ENCODE results near the gene CGB3. TPM values are rescaled to one million over a fixed set of nuclear protein-coding genes. Genes with fewer than 3 reads are reported as not detected.

Gene CGB3
- total RNA-seq, 4 donors from 2014 or later = not detected

DNA sequence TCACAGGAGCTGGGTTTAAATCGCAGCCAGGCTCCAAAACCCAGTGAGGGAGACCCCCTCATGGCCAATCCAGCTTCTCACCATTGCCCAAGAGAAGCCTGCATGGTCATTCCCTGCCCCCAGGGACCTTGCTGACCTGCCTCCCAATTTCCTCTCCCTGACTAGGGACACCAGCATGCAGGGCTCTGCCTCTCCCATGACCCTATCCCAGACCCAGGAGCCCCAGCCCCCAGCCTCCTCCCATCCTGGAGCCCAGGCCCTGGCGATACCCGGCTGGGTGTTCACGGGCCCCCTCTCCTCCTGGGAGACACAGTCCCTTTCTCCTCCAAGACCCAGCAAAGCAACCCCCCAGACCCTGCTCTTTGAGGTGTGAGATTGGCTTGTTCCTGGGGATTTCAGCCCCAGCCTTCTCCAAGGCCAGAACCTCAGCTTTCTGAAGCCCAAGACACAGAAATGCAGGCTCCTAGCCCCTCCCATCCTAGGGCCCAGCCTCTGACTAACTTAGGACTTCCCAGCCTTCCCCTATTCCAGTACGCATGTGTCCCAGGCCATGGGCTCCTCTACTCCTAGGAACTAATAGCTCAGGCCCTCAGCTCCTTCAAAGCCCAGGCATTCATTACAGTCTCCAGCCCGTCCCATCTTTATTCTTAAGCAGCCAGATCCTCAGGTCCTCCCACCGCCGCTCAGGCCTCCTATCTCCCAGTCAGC lies 32.1 kb downstream of the CGB3 start:
- H3K4me3 ChIP-seq (ENCODE audit: low read depth, poor library complexity, severe bottlenecking) = peak overlapping the region; percentile 91
- TF ChIP-seq POLR2A (IDR thresholded peaks at IDR 0.05) = no peak
- no peak for TF ChIP-seq CTCF (IDR thresholded peaks at IDR 0.05)
- peak; percentile 69 to 93 for DNase-seq (ENCODE audit: low spot score in 2 of 2)
- 11 to 24% methylated on average over 8 of the region's 8 CpGs for WGBS, 2 donors
- intact Hi-C loops (cut with DNase I; ENCODE audit: low total_unique reads) = loop anchor here (10.0 kb wide), 1 partner anchor 153 kb away; no protein-coding TSS in a partner anchor

DNA sequence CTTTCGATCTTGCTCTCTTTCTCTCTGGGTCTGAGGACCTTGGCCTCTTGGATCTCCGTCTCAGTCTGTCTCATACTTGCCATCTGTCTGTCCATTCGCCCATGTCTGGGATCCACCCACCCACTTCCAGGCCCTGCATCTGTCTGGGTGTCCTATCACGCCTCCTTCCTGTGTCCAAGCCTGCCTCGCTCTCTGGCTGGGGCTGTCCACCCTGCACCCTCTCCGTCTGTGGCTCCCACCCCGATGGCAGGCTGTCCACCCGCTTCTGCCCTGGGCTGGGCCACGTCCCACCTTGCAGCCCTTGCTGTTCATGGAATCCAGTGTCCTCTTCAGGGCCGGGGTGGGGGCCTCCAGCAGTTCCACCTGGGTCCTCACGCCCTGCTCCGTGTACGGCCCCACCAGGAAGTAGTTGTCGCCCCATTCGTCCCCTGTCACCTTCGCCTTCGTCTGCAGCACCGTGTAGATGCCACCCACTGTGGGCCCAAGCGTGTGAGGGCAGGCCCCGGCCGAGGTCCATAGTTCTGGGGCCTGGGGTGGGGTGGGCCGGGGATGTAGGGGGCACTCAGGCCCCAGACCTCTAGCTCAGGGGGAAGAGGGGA lies 33.0 kb downstream of the CGB3 start:
- intact Hi-C loops (cut with DNase I; ENCODE audit: low total_unique reads) = loop anchor here (10.0 kb wide), 1 partner anchor 154 kb away; no protein-coding TSS in a partner anchor
- DNase-seq (ENCODE audit: low spot score in 2 of 2) = no peak
- no peak for TF ChIP-seq CTCF (IDR thresholded peaks at IDR 0.05)
- 84 to 94% methylated on average over 21 to 22 of the region's 22 CpGs for WGBS, 2 donors
- H3K4me3 ChIP-seq (ENCODE audit: low read depth, poor library complexity, severe bottlenecking) = no peak overlapping the region

DNA sequence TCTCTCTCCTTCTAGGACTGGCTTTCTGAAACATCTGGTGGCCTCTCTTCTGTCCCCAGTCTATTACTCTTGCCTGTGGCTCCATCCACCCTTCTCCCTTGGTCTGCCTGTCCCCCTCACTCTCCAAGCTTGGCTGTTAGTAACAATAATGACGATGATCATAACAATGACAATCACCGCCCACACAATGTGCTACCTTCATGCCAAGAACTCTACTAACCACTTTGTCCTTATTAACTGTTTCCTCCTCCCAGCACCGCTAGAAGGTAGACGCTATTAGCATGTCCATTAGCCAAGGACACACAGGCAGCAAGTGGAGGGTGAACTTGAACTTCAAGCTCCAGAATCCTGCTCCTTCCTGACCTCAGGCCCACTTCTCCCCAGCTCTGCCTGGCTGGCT lies 33.7 kb downstream of the CGB3 start:
- intact Hi-C loops (cut with DNase I; ENCODE audit: low total_unique reads) = loop anchor here (10.0 kb wide), 1 partner anchor 154 kb away; no protein-coding TSS in a partner anchor
- WGBS, 2 donors = 56 to 57% methylated on average over 4 of the region's 4 CpGs

GRCh38 chr19:48989701-48990291 lies 34.3 kb downstream of the CGB3 start:
- intact Hi-C loops (cut with DNase I; ENCODE audit: low total_unique reads) = loop anchor here (10.0 kb wide), 1 partner anchor 155 kb away; no protein-coding TSS in a partner anchor
- 69 to 72% methylated on average over 16 to 17 of the region's 17 CpGs for WGBS, 2 donors
- H3K4me3 ChIP-seq (ENCODE audit: low read depth, poor library complexity, severe bottlenecking) = no peak overlapping the region
- no peak for DNase-seq (ENCODE audit: low spot score in 2 of 2)
- TF ChIP-seq POLR2A (IDR thresholded peaks at IDR 0.05) (no peak), CTCF (IDR thresholded peaks at IDR 0.05) (no peak)

More for the DNA sequence above, 33.7 kb downstream of the CGB3 start:
- no peak for TF ChIP-seq CTCF (IDR thresholded peaks at IDR 0.05)
- no peak for TF ChIP-seq POLR2A (IDR thresholded peaks at IDR 0.05)
- DNase-seq (ENCODE audit: low spot score in 2 of 2) = no peak
- no peak overlapping the region for H3K4me3 ChIP-seq (ENCODE audit: low read depth, poor library complexity, severe bottlenecking)

DNA sequence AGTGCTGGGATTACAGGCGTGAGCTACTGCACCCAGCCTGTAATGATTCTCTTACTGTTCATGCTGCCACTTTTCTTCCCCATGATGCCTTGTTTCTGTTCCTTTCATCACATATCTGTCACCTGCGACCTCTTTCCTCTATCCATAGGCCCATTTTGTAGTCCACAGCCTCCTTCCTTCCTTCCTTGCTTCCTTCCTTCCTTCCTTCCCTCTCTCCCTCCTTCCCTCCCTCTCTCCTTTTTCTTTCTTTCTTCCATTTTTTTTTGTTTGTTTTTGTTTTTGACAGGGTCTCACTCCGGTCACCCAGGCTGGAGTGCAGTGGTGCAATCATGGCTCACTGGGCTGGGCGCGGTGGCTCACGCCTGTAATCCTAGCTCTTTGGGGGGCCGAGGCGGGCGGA lies 35.3 kb downstream of the CGB3 start:
- no peak overlapping the region for H3K4me3 ChIP-seq (ENCODE audit: low read depth, poor library complexity, severe bottlenecking)
- DNase-seq (ENCODE audit: low spot score in 2 of 2) = no peak
- 93 to 95% methylated on average over 9 of the region's 9 CpGs for WGBS, 2 donors
- intact Hi-C loops (cut with DNase I; ENCODE audit: low total_unique reads) = no loop called here
- TF ChIP-seq CTCF (IDR thresholded peaks at IDR 0.05) (no peak), POLR2A (IDR thresholded peaks at IDR 0.05) (no peak)

Measured in lower leg skin (tissue), 4 donors.